GM08714 (cell line): ENCODE data around the gene CRYBG2.
"Not testable (repeated sequence)": the region's sequence is repeated elsewhere in the genome, so short reads cannot be mapped to it uniquely, and the experiment has no call there.

Experiments used
- H3K4me3 ChIP-seq: fragments of 200-500 bp; sonication (Bioruptor generic); 2 replicates; pipeline ENCODE4 v1.5.1; 2014; ENCODE audit warnings: mild to moderate bottlenecking, low read length, inconsistent platforms
- ZNF274 ChIP-seq: IDR thresholded peaks from 2 replicates; pipeline ENCODE4 v1.6.1; 2012; ENCODE audit warnings: mild to moderate bottlenecking, low read depth, low read length

The CRYBG2 gene

DNA sequence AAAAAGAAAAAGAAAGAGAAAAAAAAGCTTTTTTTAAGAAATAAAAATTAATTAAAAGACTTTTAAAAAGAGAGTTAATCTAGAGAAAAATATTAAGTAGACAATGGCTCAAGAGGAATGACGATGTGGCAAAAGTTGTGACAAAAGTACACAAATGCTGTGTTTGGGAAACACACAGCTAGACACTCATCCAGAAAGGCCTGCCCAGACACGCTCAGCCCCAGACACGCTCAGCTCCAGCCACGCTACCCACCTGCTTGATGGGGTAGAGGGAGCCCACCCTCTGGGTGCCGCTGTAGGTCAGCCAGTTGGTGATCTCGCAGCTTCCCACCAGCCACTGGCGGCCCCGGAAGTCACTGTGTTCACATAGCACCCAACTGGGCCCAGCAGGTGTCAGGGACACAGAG is 26.0 kb downstream of the CRYBG2 start:
- H3K4me3 ChIP-seq: no peak overlapping the region
- no peak for TF ChIP-seq ZNF274

DNA sequence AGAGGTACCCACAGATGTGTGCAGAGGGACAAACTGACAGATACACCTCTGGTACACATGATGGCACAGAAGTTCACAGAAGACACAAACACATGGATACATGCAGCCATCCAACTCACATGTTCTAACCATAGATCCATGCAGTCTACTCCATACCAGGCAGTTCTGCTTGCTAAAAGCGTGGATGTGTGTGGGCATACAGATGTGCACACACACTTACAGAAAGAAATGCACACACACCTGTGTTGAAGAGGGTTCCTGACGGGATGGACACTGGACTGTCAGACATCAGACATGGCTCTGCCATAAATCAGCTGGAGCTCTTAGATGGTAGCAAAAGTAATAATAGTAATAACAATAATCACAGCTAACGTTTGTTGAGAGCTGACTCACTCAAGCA is 29.4 kb downstream of the CRYBG2 start:
- TF ChIP-seq ZNF274: no peak

DNA sequence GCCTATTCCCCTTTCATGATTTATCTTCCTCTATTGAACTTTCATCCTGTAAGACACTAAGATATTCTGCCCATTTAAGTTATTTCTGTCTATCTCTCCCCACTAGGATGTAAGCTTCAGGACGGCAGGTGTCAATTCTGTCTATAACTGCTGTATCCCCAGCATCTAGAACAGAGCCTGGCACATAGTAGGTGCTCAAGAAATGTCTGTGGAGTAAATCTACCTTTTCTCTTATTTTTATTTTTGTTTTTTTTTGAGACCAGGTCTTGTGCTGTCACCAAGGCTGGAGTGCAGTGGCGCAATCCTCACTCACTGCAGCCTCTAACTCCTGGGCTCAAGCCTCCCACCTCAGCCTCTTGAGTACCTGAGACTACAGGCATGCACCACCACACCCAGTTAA is 30.5 kb downstream of the CRYBG2 start:
- H3K4me3 ChIP-seq: no peak overlapping the region
- no peak for TF ChIP-seq ZNF274

More for the DNA sequence above, 29.4 kb downstream of the CRYBG2 start:
- H3K4me3 ChIP-seq: no peak overlapping the region

DNA sequence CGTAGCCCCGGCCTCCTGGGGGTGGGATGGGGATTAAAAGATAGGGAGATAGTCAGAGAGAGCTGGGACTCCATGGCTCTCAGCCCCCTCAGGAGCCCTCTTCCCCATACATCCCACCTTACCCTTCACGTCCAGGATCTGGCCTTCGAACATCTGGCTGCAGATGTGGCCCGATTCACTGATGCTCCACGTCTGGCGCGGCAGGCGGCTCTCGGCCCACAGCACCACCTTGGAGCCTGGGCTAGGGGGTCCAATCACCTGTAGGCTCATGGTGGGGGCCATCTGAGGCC is 31.9 kb downstream of the CRYBG2 start:
- TF ChIP-seq ZNF274: no peak
- H3K4me3 ChIP-seq: no peak overlapping the region

DNA sequence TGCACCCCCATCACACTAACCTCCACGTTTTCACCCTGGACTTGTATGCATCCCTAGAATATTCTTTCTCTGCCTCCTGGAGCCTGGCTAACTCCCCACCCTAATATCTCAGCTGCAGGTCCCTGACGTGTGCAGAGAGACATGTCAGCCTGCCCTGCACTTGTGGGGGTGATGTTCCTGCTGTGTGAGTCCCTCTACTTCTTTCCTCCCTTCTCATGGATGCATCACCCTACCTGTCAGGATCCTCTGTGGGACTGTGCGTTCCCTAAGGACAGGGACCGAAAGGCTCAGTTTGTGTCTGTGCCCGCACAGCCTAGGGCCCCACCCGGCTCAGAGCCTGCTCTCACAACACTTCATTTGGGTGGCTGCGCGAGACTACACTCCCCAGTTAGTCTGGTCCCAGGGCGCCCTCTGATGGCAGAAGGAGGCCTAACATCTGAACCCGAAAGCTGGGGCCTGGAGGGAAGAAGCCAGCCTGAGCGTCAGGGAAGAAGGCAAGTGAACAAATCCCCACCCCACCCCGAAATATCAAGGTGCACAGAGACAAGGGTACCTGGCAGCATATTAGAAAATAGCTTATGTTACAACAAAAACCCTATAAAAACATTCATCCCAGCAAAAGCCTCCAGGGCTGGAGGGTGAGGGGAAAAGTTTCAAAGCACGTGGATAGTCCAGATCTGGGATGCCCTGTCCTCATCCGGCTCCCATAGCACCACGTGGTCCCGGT is 32.5 kb downstream of the CRYBG2 start:
- no peak overlapping the region for H3K4me3 ChIP-seq

DNA sequence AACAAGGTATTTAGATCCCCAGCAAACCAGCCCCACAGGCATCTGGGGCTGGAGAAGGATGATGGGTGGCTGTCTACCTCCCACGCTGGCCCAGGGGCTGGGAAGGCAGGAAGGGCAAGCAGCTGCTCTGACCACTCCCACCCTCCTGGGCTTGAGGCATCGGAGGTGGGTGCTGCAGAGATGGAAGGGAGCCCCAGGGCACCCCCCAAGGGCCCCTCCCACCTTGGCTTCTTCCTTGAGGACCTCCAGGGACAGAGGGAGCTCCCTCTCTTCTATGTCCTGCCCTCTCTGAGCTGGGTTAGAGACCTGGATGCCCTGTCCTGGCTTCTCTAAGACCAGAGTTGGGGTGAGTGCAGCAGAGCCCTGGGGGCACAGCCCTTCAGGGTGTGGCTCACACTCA is 33.0 kb downstream of the CRYBG2 start:
- TF ChIP-seq ZNF274: no peak
- H3K4me3 ChIP-seq: no peak overlapping the region

More for the DNA sequence above, 32.5 kb downstream of the CRYBG2 start:
- TF ChIP-seq ZNF274: no peak

DNA sequence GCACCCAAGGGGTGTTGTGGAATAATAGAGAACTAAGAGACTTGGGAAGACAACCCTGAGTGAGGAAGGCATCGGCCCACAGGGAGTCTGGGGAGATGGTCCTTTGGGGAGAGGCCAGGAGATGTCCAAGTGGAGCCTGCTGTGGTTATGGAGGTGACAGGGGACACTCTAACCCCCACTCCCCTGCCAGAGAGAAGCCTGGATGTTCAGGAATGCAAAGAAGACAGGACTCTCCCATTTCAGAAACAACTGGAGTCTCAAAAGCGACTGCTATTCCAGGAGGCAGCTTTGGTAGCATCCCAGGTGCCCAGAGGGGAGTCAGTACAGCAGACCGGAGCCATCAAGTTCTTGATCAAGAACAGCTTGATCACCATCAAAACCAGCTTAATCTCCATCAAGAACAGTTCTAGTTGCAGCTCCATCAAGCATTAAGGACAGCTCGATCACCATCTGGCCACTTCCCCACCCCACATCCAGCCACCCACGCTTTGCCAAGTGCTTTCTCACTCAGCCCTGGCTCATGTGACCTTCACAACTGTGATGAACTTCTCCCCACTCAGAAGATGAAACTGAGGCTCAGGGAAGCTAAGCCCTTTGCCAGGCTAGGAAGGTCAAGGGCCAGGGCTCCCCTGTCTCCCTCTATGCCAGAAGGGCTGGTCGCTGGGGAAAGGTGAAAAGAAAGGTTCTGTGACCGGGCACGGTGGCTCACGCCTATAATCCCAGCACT is 35.4 kb downstream of the CRYBG2 start:
- peak overlapping the region; percentile 69; the same call in 1 of the 2 replicates for H3K4me3 ChIP-seq
- TF ChIP-seq ZNF274: no peak

DNA sequence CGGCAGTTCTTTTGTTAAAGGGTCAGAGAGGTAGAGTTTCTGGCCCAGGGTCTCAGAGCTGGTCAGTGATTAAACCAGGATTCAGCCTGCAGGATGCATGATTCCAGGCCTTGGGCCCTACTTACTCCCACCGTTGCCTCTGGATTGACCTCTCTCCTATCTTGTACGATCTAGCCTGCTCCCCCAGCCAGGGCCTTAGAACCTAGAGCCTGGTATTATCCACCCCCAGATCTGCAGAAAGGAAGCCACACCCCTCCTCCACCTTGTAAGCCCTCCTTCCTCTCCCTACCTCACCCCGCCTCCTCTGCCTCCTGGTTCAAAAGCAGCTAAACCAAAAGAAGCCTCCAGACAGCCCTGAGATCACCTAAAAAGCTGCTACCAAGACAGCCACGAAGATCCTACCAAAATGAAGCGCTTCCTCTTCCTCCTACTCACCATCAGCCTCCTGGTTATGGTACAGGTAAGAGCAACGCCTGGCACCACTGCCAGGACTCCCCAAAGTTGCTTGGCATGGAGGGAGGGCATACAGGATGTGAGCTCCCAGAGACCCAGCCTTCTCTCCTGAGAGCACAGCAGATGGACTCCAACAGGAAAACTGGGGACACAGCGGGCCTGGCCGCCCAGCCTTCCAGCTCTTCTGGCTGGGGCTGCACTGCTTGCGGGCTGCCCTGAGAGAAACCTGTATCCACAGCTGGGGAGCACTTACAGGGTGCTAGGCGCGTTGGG is 36.2 kb downstream of the CRYBG2 start, which contains the start of gene CD52:
TSS of gene CD52 (plus strand) at position 347 of the 726 bp plus-strand sequence. CDS start at position 407, 60 bp downstream.
- peak within 1 kb of the TSS; percentile 69; the same call in 1 of the 2 replicates for H3K4me3 ChIP-seq
- TF ChIP-seq ZNF274: no peak

DNA sequence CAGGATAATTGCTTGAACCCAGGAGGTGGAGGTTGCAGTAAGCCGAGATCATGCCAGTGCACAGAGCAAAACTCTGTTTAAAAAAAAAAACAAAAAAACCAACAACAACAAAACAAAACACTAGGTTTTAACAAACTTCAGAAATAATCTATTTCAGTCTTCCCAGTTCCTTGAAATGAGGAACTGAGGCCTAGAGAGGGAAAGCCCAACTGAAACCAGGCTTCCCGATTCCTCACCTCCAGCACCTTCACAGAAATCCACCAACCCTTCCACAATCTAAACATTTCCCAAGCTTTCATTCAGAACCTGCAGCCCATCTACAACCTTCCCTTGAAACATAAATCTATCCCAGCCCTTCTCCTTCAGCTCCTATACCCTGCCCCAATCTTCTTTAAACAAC is 36.8 kb downstream of the CRYBG2 start:
- H3K4me3 ChIP-seq: peak overlapping the region; percentile 69; the same call in 1 of the 2 replicates
- TF ChIP-seq ZNF274: no peak

DNA sequence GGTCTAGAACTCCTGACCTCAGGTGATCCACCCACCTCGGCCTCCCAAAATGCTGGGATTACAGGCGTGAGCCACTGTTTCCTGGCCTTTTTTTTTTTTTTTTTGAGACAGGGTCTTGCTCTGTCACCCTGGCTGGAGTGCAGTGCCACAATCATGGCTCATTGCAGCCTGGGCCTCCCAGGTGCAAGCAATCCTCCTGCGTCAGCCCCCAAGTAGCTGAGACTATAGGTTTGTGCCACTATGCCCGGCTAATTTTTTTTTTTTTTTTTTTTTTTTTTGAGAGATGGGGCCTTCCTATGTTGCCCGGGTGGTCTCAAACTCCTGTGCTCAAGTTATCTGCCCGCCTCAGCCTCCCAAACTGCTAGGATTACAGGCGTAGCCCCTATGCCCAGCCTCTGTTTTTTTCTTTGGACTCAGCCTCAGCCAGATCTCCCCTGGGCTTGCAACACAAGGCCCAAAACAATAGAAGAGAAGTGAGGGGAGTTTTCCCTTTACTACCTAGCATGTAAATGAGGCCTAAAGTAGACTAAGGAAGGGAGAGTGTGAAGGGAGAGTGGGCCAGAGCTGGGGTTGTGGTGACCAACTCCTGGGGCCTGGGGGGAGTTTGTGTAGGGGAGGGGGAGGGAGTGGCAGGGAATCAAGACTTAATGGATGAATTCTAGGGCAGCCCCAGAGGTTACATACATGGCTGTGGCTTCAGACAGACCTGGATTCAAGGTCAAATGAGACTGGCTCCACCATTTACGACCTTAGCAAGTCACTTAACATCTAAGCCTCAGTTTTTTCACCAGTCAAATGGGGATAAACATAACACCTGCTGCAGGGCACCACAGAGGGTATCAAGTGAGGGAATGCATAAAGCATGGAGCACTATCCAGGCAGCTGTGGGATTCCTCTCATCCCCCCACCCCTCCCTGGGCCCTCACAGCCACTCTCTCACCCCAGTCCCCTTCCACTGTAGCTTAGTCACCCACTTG is 37.8 kb downstream of the CRYBG2 start:
- no peak overlapping the region; the same call in 1 of the 2 replicates for H3K4me3 ChIP-seq
- no peak for TF ChIP-seq ZNF274

DNA sequence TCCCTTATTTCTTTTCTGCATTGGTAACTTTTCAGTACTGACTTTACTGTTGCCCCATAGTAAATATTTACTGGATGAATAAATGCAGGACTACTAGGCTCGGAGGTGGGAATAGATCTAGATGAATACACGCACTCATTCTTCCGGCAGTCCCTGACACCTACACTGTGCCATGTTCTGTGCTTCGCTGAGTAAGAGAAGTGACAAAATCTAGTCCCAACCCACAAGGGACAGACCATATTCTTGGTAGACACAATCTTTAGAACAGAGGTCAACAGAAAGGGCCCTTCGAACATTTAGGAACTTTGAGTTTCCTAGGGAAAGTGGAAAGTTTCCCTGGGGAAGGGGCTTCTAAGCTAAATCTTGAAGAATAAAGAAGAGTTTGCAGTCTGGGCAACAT is 39.4 kb downstream of the CRYBG2 start:
- no peak for TF ChIP-seq ZNF274
- no peak overlapping the region for H3K4me3 ChIP-seq

DNA sequence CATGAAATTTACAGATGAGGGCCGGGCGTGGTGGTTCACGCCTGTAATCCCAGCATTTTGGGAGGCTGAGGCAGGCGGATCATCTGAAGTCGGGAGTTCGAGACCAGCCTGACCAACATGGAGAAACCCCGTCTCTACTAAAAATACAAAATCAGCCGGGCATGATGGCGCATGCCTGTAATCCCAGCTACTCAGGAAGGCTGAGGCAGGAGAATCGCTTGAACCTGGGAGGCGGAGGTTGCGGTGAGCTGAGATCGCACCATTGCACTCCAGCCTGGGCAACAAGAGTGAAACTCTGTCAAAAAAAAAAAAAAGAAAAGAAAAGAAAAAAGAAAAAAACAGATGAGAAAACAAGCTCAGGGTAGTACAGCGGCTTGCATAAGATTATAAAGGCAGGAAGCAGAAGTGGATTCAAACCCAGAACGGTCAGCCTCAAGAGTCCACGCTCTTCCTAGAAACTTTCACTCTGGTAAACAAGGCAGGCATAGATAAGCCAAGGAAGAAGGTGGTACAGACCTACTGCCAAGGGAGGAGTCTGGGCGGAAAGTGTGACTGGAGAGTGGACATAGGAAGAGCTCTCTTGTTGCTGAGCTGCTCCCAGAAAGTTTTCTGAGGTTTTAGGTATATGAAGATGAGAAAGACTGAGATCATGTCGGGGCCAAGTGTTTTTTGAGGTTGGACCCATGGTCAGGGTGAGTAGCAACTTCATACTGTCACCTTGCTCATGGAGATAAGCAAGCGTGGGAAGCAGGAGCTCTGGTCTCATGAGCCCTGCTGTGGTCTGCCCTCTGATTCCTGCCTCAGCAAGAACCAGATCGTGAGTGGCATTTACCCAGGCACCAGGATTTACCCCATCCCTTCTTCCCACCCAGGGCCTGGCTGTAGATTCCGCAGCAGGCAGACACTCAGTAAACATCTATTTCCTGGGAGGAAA is 45.7 kb downstream of the CRYBG2 start:
- not testable (repeated sequence) for H3K4me3 ChIP-seq

DNA sequence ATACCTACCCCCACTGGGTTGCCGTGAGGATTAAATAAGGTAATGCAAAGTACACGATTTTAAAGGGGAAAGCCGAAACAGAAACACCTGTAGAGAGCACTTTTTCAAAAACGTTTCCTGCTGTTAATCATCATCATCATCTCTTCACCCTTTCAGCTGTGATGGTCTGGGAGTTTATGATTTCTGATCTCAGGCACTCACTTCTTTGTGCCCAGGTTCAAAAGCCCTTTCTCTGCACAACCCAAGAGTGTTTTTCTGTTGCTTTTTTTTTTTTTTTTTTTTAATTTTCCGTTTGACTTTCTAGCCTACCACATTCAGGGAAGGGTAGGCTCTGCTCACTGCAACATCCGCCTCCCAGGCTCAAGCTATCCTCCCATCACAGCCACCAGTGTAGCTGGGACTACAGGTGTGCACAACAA is 46.6 kb downstream of the CRYBG2 start:
- peak overlapping the region; percentile 64; the same call in 1 of the 2 replicates for H3K4me3 ChIP-seq
- TF ChIP-seq ZNF274: no peak
